Upper lobe of right lung (tissue), 1 donor: ENCODE measurements around the gene GGA3. TPM values are rescaled to one million over a fixed set of nuclear protein-coding genes. Genes with fewer than 3 reads are reported as not detected.

Experiments
- ATAC-seq: fragments of 200-7000 bp; cut with Tn5 transposase; one replicate; pipeline ENCODE4 v1.9.1; 2020; ENCODE audit warnings: mild to moderate bottlenecking, moderate library complexity
- DNase-seq: peaks from one replicate; pipeline ENCODE4 v3.0.0-alpha.2; 2020
- H3K27ac ChIP-seq: fragments of 200-600 bp; one replicate; pipeline ENCODE4 v1.8.0; 2022
- H3K27me3 ChIP-seq: fragments of 200-600 bp; one replicate; pipeline ENCODE4 v1.8.0; 2022; ENCODE audit warnings: mild to moderate bottlenecking
- H3K36me3 ChIP-seq: fragments of 200-600 bp; one replicate; pipeline ENCODE4 v1.8.0; 2022
- H3K4me1 ChIP-seq: fragments of 200-600 bp; one replicate; pipeline ENCODE4 v1.8.0; 2022
- H3K4me3 ChIP-seq: fragments of 200-600 bp; one replicate; pipeline ENCODE4 v1.8.0; 2022; ENCODE audit warnings: mild to moderate bottlenecking
- H3K9me3 ChIP-seq: fragments of 200-600 bp; one replicate; pipeline ENCODE4 v1.8.0; 2022
- CTCF ChIP-seq: fragments of 200-600 bp; IDR thresholded peaks from one replicate; pipeline ENCODE4 v1.8.0; 2022; ENCODE audit warnings: antibody characterized with exemption
- intact Hi-C: fragments of 100-400 bp; cut with DNase I; formaldehyde crosslinking; loops from one replicate; pipeline ENCODE4 v1.11.0; 2022
- total RNA-seq: library from RNA; stranded (reverse); fragmentation: NEBNext Ultra II Directional; extraction: Animal tissue kit (Norgen Biotek cat#: 25700); gene quantifications from one replicate; pipeline ENCODE4 v1.2.1, GENCODE V29; 2021
- donor health status: DM: no; HTN: yes; CAD: no; lungs with severe emphysema.

GGA3 gene
- total RNA-seq, 1 donor from 2014 or later: 52.7 TPM

GRCh38 chr17:75270218-75270965 is 9.0 kb upstream of the GGA3 start:
- peak; percentile 65 for ATAC-seq
- H3K4me1 ChIP-seq: peaks cover 18% of the 10 kb centered on the region
- intact Hi-C loops: no loop called here
- peaks cover 21% of the 10 kb centered on the region for H3K36me3 ChIP-seq
- peak; percentile 89 for DNase-seq
- peak overlapping the region; percentile 73 for H3K4me3 ChIP-seq
- peak overlapping the region; percentile 93 for H3K27ac ChIP-seq
- peak; percentile 44 for TF ChIP-seq CTCF
- no peaks in the 10 kb centered on the region for H3K9me3 ChIP-seq
- H3K27me3 ChIP-seq: no peaks in the 10 kb centered on the region

GRCh38 chr17:75269844-75270217 is 8.4 kb upstream of the GGA3 start:
- intact Hi-C loops: no loop called here
- peaks cover 27% of the 10 kb centered on the region for H3K36me3 ChIP-seq
- H3K27me3 ChIP-seq: no peaks in the 10 kb centered on the region
- ATAC-seq: no peak
- H3K4me3 ChIP-seq: peak overlapping the region; percentile 73
- no peaks in the 10 kb centered on the region for H3K9me3 ChIP-seq
- H3K4me1 ChIP-seq: peaks cover 18% of the 10 kb centered on the region
- TF ChIP-seq CTCF: no peak
- DNase-seq: no peak
- peak overlapping the region; percentile 93 for H3K27ac ChIP-seq

GRCh38 chr17:75267411-75268232 is 6.2 kb upstream of the GGA3 start:
- Histone ChIP-seq H3K9me3 (no peaks in the 10 kb centered on the region), H3K27me3 (no peaks in the 10 kb centered on the region), H3K36me3 (peaks cover 44% of the 10 kb centered on the region), H3K27ac (no peak overlapping the region), H3K4me1 (peaks cover 19% of the 10 kb centered on the region), H3K4me3 (no peak overlapping the region)
- ATAC-seq (no peak), DNase-seq (no peak)
- TF ChIP-seq CTCF: no peak
- intact Hi-C loops: no loop called here

GRCh38 chr17:75267153-75267410 is 5.7 kb upstream of the GGA3 start:
- Histone ChIP-seq H3K36me3 (peaks cover 44% of the 10 kb centered on the region), H3K4me1 (peaks cover 19% of the 10 kb centered on the region), H3K9me3 (no peaks in the 10 kb centered on the region), H3K4me3 (no peak overlapping the region), H3K27ac (no peak overlapping the region), H3K27me3 (no peaks in the 10 kb centered on the region)
- no peak for TF ChIP-seq CTCF
- ATAC-seq (peak; percentile 29), DNase-seq (peak; percentile 73)
- intact Hi-C loops: no loop called here

- peaks cover 16% of the 10 kb centered on the region for H3K4me1 ChIP-seq
- ATAC-seq (no peak), DNase-seq (no peak)
- H3K36me3 ChIP-seq: peaks cover 44% of the 10 kb centered on the region
- no peak overlapping the region for H3K4me3 ChIP-seq
- intact Hi-C loops: no loop called here
- no peak overlapping the region for H3K27ac ChIP-seq
- TF ChIP-seq CTCF: no peak
- no peaks in the 10 kb centered on the region for H3K27me3 ChIP-seq
- H3K9me3 ChIP-seq: no peaks in the 10 kb centered on the region
Measured at GRCh38 chr17:75266316-75267152, 5.1 kb upstream of the GGA3 start.
